ENCODE data around the gene ARHGAP44. TPM values are rescaled to one million over a fixed set of nuclear protein-coding genes. Genes with fewer than 3 reads are reported as not detected.

Gene ARHGAP44
- total and polyA plus RNA-seq, 4 donors = 0.14 to 1.3 (median 0.42) TPM

- Histone ChIP-seq H3K27me3 (ENCODE audit: control insufficient read depth in 4 of 4, insufficient read depth in 4 of 4, low read length in 3 of 4) (peaks cover 0 to 3% (median 0%) of the 10 kb centered on the region in 4 donors), H3K9me3 (ENCODE audit: control insufficient read depth in 4 of 4, low read length in 3 of 4) (no peaks in the 10 kb centered on the region), H3K4me3 (ENCODE audit: low read depth in 1 of 3, low read length in 3 of 3) (no peak overlapping the region), H3K27ac (ENCODE audit: low read depth in 1 of 2, low read length in 2 of 2) (no peak overlapping the region), H3K4me1 (ENCODE audit: control insufficient read depth in 4 of 4, insufficient read depth in 4 of 4, low read length in 3 of 4) (no peaks in the 10 kb centered on the region), H3K36me3 (ENCODE audit: control insufficient read depth in 4 of 4, insufficient read depth in 3 of 4, low read depth in 1 of 4, low read length in 3 of 4) (no peaks in the 10 kb centered on the region), H3K9ac (ENCODE audit: low read depth in 1 of 2, low read length in 2 of 2) (no peak overlapping the region)
- TF ChIP-seq FOXA1 (IDR thresholded peaks at IDR 0.05) (no peak), RXRA (IDR thresholded peaks at IDR 0.05) (no peak), SP1 (IDR thresholded peaks at IDR 0.05) (no peak), ZBTB33 (IDR thresholded peaks at IDR 0.05) (no peak)
- no peak for DNase-seq (ENCODE audit: low spot score)
These were observed 32.5 kb upstream of the ARHGAP44 start for GRCh38 chr17:12756786-12757185.

- WGBS = 59% methylated on average over 2 of the region's 2 CpGs
- TF ChIP-seq HNF4G (IDR thresholded peaks at IDR 0.05) (no peak), TAF1 (conservative IDR thresholded peaks at IDR 0.05) (no peak), CTCF (IDR thresholded peaks at IDR 0.05; ENCODE audit: low read depth, low read length, missing input control) (no peak), SP1 (IDR thresholded peaks at IDR 0.05) (no peak), EGR1 (IDR thresholded peaks at IDR 0.05; ENCODE audit: low read depth in 2 of 2) (no peak), JUND (IDR thresholded peaks at IDR 0.05) (no peak)
These were observed 30.2 kb upstream of the ARHGAP44 start for GRCh38 chr17:12759090-12759489.

GRCh38 chr17:12765548-12765947 lies 23.8 kb upstream of the ARHGAP44 start:
- no peak for DNase-seq (ENCODE audit: low spot score)
- 68% methylated on average over 6 of the region's 6 CpGs for WGBS
- TF ChIP-seq NR2F2 (IDR thresholded peaks at IDR 0.05) = no peak
- no peak for TF ChIP-seq HNF4A (conservative IDR thresholded peaks at IDR 0.05)
- TF ChIP-seq FOXA2 (IDR thresholded peaks at IDR 0.05) = no peak
- TF ChIP-seq JUND (IDR thresholded peaks at IDR 0.05) = no peak
- no peak for TF ChIP-seq GABPA (IDR thresholded peaks at IDR 0.05 in 1 of 2, conservative IDR thresholded peaks at IDR 0.05 in 1 of 2)
- TF ChIP-seq ATF3 (IDR thresholded peaks at IDR 0.05) = no peak
- TF ChIP-seq MAX (IDR thresholded peaks at IDR 0.05) = no peak
- TF ChIP-seq YY1 (IDR thresholded peaks at IDR 0.05) = no peak
- no peak for TF ChIP-seq ZBTB33 (IDR thresholded peaks at IDR 0.05)
- no peak for TF ChIP-seq RXRA (IDR thresholded peaks at IDR 0.05)
- TF ChIP-seq TAF1 (conservative IDR thresholded peaks at IDR 0.05) = no peak
- TF ChIP-seq CTCF (IDR thresholded peaks at IDR 0.05; ENCODE audit: low read depth, low read length, missing input control) = no peak
- TF ChIP-seq EGR1 (IDR thresholded peaks at IDR 0.05; ENCODE audit: low read depth in 2 of 2) = no peak
- TF ChIP-seq RAD21 (IDR thresholded peaks at IDR 0.05) = no peak

More at GRCh38 chr17:12759090-12759489, 30.2 kb upstream of the ARHGAP44 start:
- Histone ChIP-seq H3K27ac (ENCODE audit: low read depth in 1 of 2, low read length in 2 of 2) (no peak overlapping the region), H3K9me3 (ENCODE audit: control insufficient read depth in 4 of 4, low read length in 3 of 4) (no peaks in the 10 kb centered on the region), H3K4me3 (ENCODE audit: low read depth in 1 of 3, low read length in 3 of 3) (no peak overlapping the region), H3K9ac (ENCODE audit: low read depth in 1 of 2, low read length in 2 of 2) (no peak overlapping the region), H3K4me1 (ENCODE audit: control insufficient read depth in 4 of 4, insufficient read depth in 4 of 4, low read length in 3 of 4) (no peaks in the 10 kb centered on the region), H3K27me3 (ENCODE audit: control insufficient read depth in 4 of 4, insufficient read depth in 4 of 4, low read length in 3 of 4) (peaks cover 0 to 3% (median 2%) of the 10 kb centered on the region in 4 donors), H3K36me3 (ENCODE audit: control insufficient read depth in 4 of 4, insufficient read depth in 3 of 4, low read depth in 1 of 4, low read length in 3 of 4) (no peaks in the 10 kb centered on the region)
- no peak for DNase-seq (ENCODE audit: low spot score)

More at GRCh38 chr17:12765548-12765947, 23.8 kb upstream of the ARHGAP44 start:
- no peak overlapping the region for H3K9ac ChIP-seq (ENCODE audit: low read depth in 1 of 2, low read length in 2 of 2)
- H3K4me3 ChIP-seq (ENCODE audit: low read depth in 1 of 3, low read length in 3 of 3) = no peak overlapping the region
- no peaks in the 10 kb centered on the region for H3K36me3 ChIP-seq (ENCODE audit: control insufficient read depth in 4 of 4, insufficient read depth in 3 of 4, low read depth in 1 of 4, low read length in 3 of 4)
- no peak overlapping the region for H3K27ac ChIP-seq (ENCODE audit: low read depth in 1 of 2, low read length in 2 of 2)
- H3K4me1 ChIP-seq (ENCODE audit: control insufficient read depth in 4 of 4, insufficient read depth in 4 of 4, low read length in 3 of 4) = no peaks in the 10 kb centered on the region
- H3K9me3 ChIP-seq (ENCODE audit: control insufficient read depth in 4 of 4, low read length in 3 of 4) = no peaks in the 10 kb centered on the region
- H3K27me3 ChIP-seq (ENCODE audit: control insufficient read depth in 4 of 4, insufficient read depth in 4 of 4, low read length in 3 of 4) = peaks cover 0 to 3% (median 2%) of the 10 kb centered on the region in 4 donors
